SK-N-MC (cell line): ENCODE data around the gene PPP6R2.

Experiments
- EZH2 ChIP-seq: fragments of 200-600 bp; sonication (generic); IDR thresholded peaks from one replicate; pipeline ENCODE4 v1.6.1; 2017; ENCODE audit warnings: antibody characterized with exemption
- POLR2AphosphoS5 ChIP-seq: IDR thresholded peaks from 2 replicates; pipeline ENCODE4 v1.6.1; 2012; ENCODE audit warnings: mild to moderate bottlenecking, low read depth, low read length, borderline replicate concordance

- TF ChIP-seq EZH2, result no peak
- no peak for TF ChIP-seq POLR2AphosphoS5
Observed at GRCh38 chr22:50459496-50460140, 116.5 kb downstream of the PPP6R2 start.
